GM23338 (cell line): Measurements from ENCODE around the gene SLX4IP. TPM values are rescaled to one million over a fixed set of nuclear protein-coding genes. Genes with fewer than 3 reads are reported as not detected.

Experiments used
- ATAC-seq: fragments of 200-7000 bp; cut with Tn5 transposase; 3 replicates; pipeline ENCODE4 v1.9.1; 2020
- DNase-seq: peaks from one replicate; pipeline ENCODE4 v3.0.0-alpha.2; 2015; ENCODE audit warnings: low spot score
- H2AFZ ChIP-seq: fragments of 200-600 bp; sonication (generic); 2 replicates; pipeline ENCODE4 v1.8.0; 2016; ENCODE audit warnings: antibody characterized with exemption, mild to moderate bottlenecking, moderate library complexity
- H3F3A ChIP-seq: fragments of 200-600 bp; sonication (generic); replicated peaks from 2 replicates; pipeline ENCODE4 v1.8.0; 2017; ENCODE audit warnings: antibody characterized with exemption, mixed run types, low read depth
- H3K27ac ChIP-seq: fragments of 200-600 bp; sonication (generic); 2 replicates; pipeline ENCODE4 v1.6.1; 2016; ENCODE audit warnings: low read depth
- H3K27me3 ChIP-seq: fragments of 200-600 bp; sonication (generic); 2 replicates; pipeline ENCODE4 v1.8.0; 2016; ENCODE audit warnings: mild to moderate bottlenecking, mixed run types, moderate library complexity; ENCODE audit not compliant: insufficient read depth
- H3K36me3 ChIP-seq: fragments of 200-600 bp; sonication (generic); 2 replicates; pipeline ENCODE4 v1.8.0; 2016; ENCODE audit warnings: mild to moderate bottlenecking; ENCODE audit not compliant: insufficient read depth
- H3K4me1 ChIP-seq: fragments of 200-600 bp; sonication (generic); 2 replicates; pipeline ENCODE4 v1.8.0; 2016; ENCODE audit warnings: mild to moderate bottlenecking, moderate library complexity; ENCODE audit not compliant: insufficient read depth
- H3K4me2 ChIP-seq: fragments of 200-600 bp; sonication (generic); 2 replicates; pipeline ENCODE4 v1.7.1; 2017; ENCODE audit warnings: mixed run types
- H3K4me3 ChIP-seq: fragments of 200-600 bp; sonication (generic); 2 replicates; pipeline ENCODE4 v1.6.1; 2016; ENCODE audit warnings: mixed run types
- H3K79me2 ChIP-seq: fragments of 200-600 bp; sonication (generic); replicated peaks from 2 replicates; pipeline ENCODE4 v1.8.0; 2017; ENCODE audit warnings: mild to moderate bottlenecking; ENCODE audit not compliant: insufficient read depth
- H3K9me2 ChIP-seq: fragments of 200-600 bp; sonication (generic); 2 replicates; pipeline ENCODE4 v1.8.0; 2017; ENCODE audit not compliant: insufficient read depth
- H4K20me1 ChIP-seq: fragments of 200-600 bp; sonication (generic); replicated peaks from 2 replicates; pipeline ENCODE4 v1.8.0; 2017; ENCODE audit warnings: mild to moderate bottlenecking; ENCODE audit not compliant: insufficient read depth
- H3K27ac Mint-ChIP-seq: 2 replicates; pipeline ENCODE4 v1.8.0; 2020; ENCODE audit warnings: inconsistent platforms, mild to moderate bottlenecking, moderate library complexity, mixed read lengths
- H3K27me3 Mint-ChIP-seq: 3 replicates; pipeline ENCODE4 v1.8.0; 2022; ENCODE audit warnings: low read depth, mild to moderate bottlenecking, moderate library complexity, mixed read lengths, inconsistent platforms; ENCODE audit not compliant: insufficient read depth, poor library complexity
- H3K36me3 Mint-ChIP-seq: 3 replicates; pipeline ENCODE4 v1.8.0; 2021; ENCODE audit warnings: low read depth, mild to moderate bottlenecking, inconsistent platforms, moderate library complexity, mixed read lengths
- H3K4me1 Mint-ChIP-seq: 3 replicates; pipeline ENCODE4 v1.8.0; 2020; ENCODE audit warnings: mild to moderate bottlenecking, inconsistent platforms, mixed read lengths
- H3K4me3 Mint-ChIP-seq: 3 replicates; pipeline ENCODE4 v1.8.0; 2021; ENCODE audit warnings: moderate library complexity, mild to moderate bottlenecking, inconsistent platforms, mixed read lengths
- H3K9me3 Mint-ChIP-seq: 3 replicates; pipeline ENCODE4 v1.8.0; 2020; ENCODE audit warnings: moderate library complexity, mild to moderate bottlenecking, inconsistent platforms, mixed read lengths
- CREB1 ChIP-seq: fragments of 250-450 bp; sonication (Bioruptor Pico); IDR thresholded peaks from 2 replicates; pipeline ENCODE4 v1.5.0; 2020; ENCODE audit warnings: low read depth, mild to moderate bottlenecking, moderate library complexity
- EZH2 ChIP-seq: fragments of 200-600 bp; sonication (generic); IDR thresholded peaks from one replicate; pipeline ENCODE4 v1.8.0; 2017; ENCODE audit warnings: antibody characterized with exemption, mild to moderate bottlenecking, low read depth; ENCODE audit not compliant: unreplicated experiment
- EZH2phosphoT487 ChIP-seq: fragments of 200-600 bp; sonication (generic); IDR thresholded peaks from one replicate; pipeline ENCODE4 v1.8.1; 2018; ENCODE audit warnings: antibody characterized with exemption; ENCODE audit not compliant: unreplicated experiment
- JUNB ChIP-seq: IDR thresholded peaks from one replicate; pipeline ENCODE4 v1.6.1; 2016; ENCODE audit warnings: antibody characterized with exemption; ENCODE audit not compliant: unreplicated experiment
- STAT1 ChIP-seq: IDR thresholded peaks from one replicate; pipeline ENCODE4 v1.6.1; 2016; ENCODE audit warnings: antibody characterized with exemption; ENCODE audit not compliant: unreplicated experiment
- ZNF114 ChIP-seq: fragments of 250-450 bp; sonication (Bioruptor Pico); IDR thresholded peaks from 2 replicates; pipeline ENCODE4 v1.5.0; 2020; ENCODE audit warnings: mild to moderate bottlenecking, moderate library complexity
- ZNF331 ChIP-seq: fragments of 250-450 bp; sonication (Bioruptor Pico); IDR thresholded peaks from 2 replicates; pipeline ENCODE4 v1.5.0; 2020; ENCODE audit warnings: low read depth, mild to moderate bottlenecking, moderate library complexity
- polyA plus RNA-seq: library from polyadenylated mRNA; unstranded; fragments of >200 nt; fragmentation: Nextera tagmentation; extraction: Ambion mirVana; gene quantifications from 2 replicates; pipeline ENCODE4 v1.2.1, GENCODE V29; 2016
- total RNA-seq: library from RNA; depleted of rRNA; stranded (reverse); fragments of >200 nt; shearing (Covaris generic); gene quantifications from 2 replicates; pipeline ENCODE4 v1.2.3, GENCODE V29; 2014
- TF ChIP-seq, protein P1 (sequence below), 2 experiments: fragments of 200-600 bp in 1 of 2; sonication (generic) in 1 of 2; conservative IDR thresholded peaks; 2 replicates each; pipeline versions ENCODE4 v1.5.1 to v1.6.1; 2016 to 2017; ENCODE audit warnings: antibody characterized with exemption in 2 of 2, low read depth in 2 of 2, mild to moderate bottlenecking in 2 of 2, moderate library complexity in 1 of 2
- TF ChIP-seq, protein P2 (sequence below): fragments of 250-450 bp; sonication (Bioruptor Pico); IDR thresholded peaks from 2 replicates; pipeline ENCODE4 v1.5.0; 2020; ENCODE audit warnings: mild to moderate bottlenecking, moderate library complexity
- TF ChIP-seq, protein P3 (sequence below): IDR thresholded peaks from 2 replicates; pipeline ENCODE4 v1.6.1; 2016; ENCODE audit warnings: antibody characterized with exemption

The SLX4IP gene
- total and polyA plus RNA-seq, 2 experiments from 2014 or later = 9.1 to 9.8 TPM

DNA sequence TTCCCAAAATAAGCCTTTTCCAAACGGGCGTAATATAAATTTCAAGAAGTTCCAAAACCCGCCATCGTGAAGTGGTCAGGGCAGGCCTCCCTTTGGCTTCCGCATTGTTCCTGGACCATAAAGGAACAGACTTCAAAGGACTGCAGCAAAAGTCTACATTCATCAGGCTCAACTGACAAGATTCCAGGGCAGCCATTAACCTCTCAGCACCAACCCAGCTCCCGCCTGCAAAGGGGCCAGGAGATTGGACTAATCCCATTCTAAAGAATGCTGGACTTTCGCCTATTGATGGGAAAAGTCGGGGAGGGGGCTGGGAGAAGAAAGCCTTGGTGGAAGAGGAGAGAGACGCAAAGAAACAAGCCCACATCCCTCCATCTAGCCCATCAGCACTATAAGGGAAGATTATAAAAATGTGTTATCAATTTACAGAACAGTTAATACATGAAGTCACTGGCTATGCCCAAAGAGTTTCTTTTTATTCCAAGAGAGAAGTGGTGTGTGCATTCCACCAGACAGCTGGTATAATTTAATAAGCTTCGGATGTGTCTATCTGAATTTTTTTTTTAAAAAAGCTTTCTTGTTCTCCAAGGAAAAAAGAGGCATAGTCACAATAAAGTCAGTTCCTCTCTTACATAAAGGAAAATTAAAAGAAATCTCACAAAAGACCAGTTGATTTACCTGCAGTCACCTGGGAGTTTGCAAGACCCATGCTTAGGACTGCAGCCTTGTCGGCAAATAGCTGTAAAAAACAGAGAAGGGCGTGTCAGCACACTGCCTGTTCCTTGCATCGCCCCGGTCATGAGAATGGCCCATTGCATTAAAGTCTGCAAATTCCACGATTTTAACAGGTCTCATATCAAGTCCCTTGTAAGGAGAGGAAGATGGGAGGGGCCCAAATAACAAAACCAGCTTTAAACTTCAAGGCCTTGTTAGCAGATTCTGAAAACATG lies 220.9 kb downstream of the SLX4IP start:
- Histone ChIP-seq H2AFZ (no peak overlapping the region), H3K9me2 (no peaks in the 10 kb centered on the region), H3K4me3 (no peak overlapping the region), H3K4me2 (peak overlapping the region; percentile 44; the same call in 1 of the 2 replicates), H3K79me2 (peaks cover 73% of the 10 kb centered on the region), H4K20me1 (peaks cover 14% of the 10 kb centered on the region), H3K27ac (peak overlapping the region; percentile 76), H3K27me3 (no peaks in the 10 kb centered on the region), H3F3A (no peaks in the 10 kb centered on the region), H3K36me3 (peaks cover 13% of the 10 kb centered on the region; the same call in 1 of the 2 replicates), H3K4me1 (peaks cover 71% of the 10 kb centered on the region)
- Mint-ChIP-seq H3K4me1 (peaks cover 80% of the 10 kb centered on the region), H3K4me3 (no peak overlapping the region), H3K9me3 (no peaks in the 10 kb centered on the region), H3K36me3 (peaks cover 88% of the 10 kb centered on the region), H3K27ac (peak overlapping the region; percentile 31; the same call in 1 of the 2 replicates), H3K27me3 (peaks cover 2% of the 10 kb centered on the region)
- no peak for DNase-seq
- no peak; the same call in 2 of the 3 replicates for ATAC-seq
- TF ChIP-seq ZNF331 (CRISPR knock-in tag) (no peak), JUNB (no peak), ZNF114 (no peak), STAT1 (no peak), EZH2 (no peak), CREB1 (CRISPR knock-in tag) (no peak), EZH2phosphoT487 (no peak)
- TF ChIP-seq, protein P1, sequence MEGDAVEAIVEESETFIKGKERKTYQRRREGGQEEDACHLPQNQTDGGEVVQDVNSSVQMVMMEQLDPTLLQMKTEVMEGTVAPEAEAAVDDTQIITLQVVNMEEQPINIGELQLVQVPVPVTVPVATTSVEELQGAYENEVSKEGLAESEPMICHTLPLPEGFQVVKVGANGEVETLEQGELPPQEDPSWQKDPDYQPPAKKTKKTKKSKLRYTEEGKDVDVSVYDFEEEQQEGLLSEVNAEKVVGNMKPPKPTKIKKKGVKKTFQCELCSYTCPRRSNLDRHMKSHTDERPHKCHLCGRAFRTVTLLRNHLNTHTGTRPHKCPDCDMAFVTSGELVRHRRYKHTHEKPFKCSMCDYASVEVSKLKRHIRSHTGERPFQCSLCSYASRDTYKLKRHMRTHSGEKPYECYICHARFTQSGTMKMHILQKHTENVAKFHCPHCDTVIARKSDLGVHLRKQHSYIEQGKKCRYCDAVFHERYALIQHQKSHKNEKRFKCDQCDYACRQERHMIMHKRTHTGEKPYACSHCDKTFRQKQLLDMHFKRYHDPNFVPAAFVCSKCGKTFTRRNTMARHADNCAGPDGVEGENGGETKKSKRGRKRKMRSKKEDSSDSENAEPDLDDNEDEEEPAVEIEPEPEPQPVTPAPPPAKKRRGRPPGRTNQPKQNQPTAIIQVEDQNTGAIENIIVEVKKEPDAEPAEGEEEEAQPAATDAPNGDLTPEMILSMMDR (conservative IDR thresholded peaks at IDR 0.05; ENCODE audit: low read depth in 2 of 2) = no peak
- TF ChIP-seq, protein P2, sequence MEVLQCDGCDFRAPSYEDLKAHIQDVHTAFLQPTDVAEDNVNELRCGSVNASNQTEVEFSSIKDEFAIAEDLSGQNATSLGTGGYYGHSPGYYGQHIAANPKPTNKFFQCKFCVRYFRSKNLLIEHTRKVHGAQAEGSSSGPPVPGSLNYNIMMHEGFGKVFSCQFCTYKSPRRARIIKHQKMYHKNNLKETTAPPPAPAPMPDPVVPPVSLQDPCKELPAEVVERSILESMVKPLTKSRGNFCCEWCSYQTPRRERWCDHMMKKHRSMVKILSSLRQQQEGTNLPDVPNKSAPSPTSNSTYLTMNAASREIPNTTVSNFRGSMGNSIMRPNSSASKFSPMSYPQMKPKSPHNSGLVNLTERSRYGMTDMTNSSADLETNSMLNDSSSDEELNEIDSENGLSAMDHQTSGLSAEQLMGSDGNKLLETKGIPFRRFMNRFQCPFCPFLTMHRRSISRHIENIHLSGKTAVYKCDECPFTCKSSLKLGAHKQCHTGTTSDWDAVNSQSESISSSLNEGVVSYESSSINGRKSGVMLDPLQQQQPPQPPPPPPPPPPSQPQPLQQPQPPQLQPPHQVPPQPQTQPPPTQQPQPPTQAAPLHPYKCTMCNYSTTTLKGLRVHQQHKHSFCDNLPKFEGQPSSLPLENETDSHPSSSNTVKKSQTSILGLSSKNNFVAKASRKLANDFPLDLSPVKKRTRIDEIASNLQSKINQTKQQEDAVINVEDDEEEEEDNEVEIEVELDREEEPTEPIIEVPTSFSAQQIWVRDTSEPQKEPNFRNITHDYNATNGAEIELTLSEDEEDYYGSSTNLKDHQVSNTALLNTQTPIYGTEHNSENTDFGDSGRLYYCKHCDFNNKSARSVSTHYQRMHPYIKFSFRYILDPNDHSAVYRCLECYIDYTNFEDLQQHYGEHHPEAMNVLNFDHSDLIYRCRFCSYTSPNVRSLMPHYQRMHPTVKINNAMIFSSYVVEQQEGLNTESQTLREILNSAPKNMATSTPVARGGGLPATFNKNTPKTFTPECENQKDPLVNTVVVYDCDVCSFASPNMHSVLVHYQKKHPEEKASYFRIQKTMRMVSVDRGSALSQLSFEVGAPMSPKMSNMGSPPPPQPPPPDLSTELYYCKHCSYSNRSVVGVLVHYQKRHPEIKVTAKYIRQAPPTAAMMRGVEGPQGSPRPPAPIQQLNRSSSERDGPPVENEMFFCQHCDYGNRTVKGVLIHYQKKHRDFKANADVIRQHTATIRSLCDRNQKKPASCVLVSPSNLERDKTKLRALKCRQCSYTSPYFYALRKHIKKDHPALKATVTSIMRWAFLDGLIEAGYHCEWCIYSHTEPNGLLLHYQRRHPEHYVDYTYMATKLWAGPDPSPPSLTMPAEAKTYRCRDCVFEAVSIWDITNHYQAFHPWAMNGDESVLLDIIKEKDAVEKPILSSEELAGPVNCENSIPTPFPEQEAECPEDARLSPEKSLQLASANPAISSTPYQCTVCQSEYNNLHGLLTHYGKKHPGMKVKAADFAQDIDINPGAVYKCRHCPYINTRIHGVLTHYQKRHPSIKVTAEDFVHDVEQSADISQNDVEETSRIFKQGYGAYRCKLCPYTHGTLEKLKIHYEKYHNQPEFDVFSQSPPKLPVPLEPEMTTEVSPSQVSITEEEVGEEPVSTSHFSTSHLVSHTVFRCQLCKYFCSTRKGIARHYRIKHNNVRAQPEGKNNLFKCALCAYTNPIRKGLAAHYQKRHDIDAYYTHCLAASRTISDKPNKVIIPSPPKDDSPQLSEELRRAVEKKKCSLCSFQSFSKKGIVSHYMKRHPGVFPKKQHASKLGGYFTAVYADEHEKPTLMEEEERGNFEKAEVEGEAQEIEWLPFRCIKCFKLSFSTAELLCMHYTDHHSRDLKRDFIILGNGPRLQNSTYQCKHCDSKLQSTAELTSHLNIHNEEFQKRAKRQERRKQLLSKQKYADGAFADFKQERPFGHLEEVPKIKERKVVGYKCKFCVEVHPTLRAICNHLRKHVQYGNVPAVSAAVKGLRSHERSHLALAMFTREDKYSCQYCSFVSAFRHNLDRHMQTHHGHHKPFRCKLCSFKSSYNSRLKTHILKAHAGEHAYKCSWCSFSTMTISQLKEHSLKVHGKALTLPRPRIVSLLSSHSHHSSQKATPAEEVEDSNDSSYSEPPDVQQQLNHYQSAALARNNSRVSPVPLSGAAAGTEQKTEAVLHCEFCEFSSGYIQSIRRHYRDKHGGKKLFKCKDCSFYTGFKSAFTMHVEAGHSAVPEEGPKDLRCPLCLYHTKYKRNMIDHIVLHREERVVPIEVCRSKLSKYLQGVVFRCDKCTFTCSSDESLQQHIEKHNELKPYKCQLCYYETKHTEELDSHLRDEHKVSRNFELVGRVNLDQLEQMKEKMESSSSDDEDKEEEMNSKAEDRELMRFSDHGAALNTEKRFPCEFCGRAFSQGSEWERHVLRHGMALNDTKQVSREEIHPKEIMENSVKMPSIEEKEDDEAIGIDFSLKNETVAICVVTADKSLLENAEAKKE (CRISPR knock-in tag) = no peak
- TF ChIP-seq, protein P3, sequence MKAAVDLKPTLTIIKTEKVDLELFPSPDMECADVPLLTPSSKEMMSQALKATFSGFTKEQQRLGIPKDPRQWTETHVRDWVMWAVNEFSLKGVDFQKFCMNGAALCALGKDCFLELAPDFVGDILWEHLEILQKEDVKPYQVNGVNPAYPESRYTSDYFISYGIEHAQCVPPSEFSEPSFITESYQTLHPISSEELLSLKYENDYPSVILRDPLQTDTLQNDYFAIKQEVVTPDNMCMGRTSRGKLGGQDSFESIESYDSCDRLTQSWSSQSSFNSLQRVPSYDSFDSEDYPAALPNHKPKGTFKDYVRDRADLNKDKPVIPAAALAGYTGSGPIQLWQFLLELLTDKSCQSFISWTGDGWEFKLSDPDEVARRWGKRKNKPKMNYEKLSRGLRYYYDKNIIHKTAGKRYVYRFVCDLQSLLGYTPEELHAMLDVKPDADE = no peak
